GM21526 (cell line): ENCODE data around the gene SERPINB10.

ENCODE experiments used
- ATAC-seq: cut with Tn5 transposase; IDR thresholded peaks from one replicate; pipeline ENCODE4 v1.9.1; 2021; ENCODE audit warnings: moderate library complexity; ENCODE audit not compliant: unreplicated experiment, low FRiP score

The SERPINB10 gene

GRCh38 chr18:63979409-63979920 is 71.7 kb downstream of the SERPINB10 start:
- ATAC-seq: peak; percentile 73

DNA sequence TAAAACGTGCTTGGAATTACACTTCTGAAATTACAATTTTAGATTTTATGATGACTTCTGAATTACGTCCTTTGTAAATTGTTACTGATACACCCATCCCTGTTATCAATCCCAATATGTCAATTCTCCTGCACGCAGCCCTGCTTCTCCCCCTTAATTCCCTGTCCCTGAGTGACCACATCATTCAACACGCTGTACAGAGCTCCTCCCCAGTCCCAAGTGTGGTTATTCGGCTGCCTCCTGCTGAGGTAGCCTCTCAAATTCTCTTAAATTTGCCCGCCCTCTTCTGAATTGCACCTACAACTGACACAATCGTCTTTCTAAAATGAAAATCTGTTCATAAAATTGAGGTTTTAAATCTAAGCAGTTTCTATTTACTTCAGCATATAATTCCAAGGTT is 72.3 kb downstream of the SERPINB10 start:
- ATAC-seq: no peak

- no peak for ATAC-seq
These were observed 73.2 kb downstream of the SERPINB10 start for GRCh38 chr18:63980896-63981460.

DNA sequence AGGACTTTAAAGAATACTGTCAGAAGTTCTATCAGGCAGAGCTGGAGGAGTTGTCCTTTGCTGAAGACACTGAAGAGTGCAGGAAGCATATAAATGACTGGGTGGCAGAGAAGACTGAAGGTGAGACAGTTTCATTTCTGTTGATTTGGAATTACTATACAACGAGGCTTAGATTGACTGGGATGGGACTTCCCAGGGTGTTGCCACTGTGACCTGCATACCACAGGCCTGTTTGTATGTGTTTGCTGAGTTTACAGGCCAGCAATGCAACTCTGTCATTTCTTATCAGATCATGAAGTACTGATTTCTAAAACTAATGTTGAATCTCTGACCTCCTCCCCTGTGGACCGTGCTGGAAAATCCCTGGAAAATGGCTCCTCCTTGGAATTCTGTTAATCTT is 74.0 kb downstream of the SERPINB10 start:
- ATAC-seq: no peak

- no peak for ATAC-seq
These were observed 74.6 kb downstream of the SERPINB10 start for GRCh38 chr18:63982361-63982760.
